ENCODE data around the gene ILF2. TPM values are rescaled to one million over a fixed set of nuclear protein-coding genes. Genes with fewer than 3 reads are reported as not detected.
A peak's percentile ranks its signal among the peaks of the same experiment; 100 is the strongest.

Gene ILF2
- total RNA-seq, 1 donor from 2014 or later = 157 TPM

GRCh38 chr1:153663211-153663610 lies 7.6 kb downstream of the ILF2 start:
- no peaks in the 10 kb centered on the region for H3K9me3 Mint-ChIP-seq (ENCODE audit: unreplicated experiment)
- no peaks in the 10 kb centered on the region for H3K27me3 Mint-ChIP-seq (ENCODE audit: unreplicated experiment)
- H3K4me3 Mint-ChIP-seq (ENCODE audit: unreplicated experiment) = no peak overlapping the region
- no peak for DNase-seq (ENCODE audit: extremely low spot score, unreplicated experiment)
- TF ChIP-seq, protein P1, sequence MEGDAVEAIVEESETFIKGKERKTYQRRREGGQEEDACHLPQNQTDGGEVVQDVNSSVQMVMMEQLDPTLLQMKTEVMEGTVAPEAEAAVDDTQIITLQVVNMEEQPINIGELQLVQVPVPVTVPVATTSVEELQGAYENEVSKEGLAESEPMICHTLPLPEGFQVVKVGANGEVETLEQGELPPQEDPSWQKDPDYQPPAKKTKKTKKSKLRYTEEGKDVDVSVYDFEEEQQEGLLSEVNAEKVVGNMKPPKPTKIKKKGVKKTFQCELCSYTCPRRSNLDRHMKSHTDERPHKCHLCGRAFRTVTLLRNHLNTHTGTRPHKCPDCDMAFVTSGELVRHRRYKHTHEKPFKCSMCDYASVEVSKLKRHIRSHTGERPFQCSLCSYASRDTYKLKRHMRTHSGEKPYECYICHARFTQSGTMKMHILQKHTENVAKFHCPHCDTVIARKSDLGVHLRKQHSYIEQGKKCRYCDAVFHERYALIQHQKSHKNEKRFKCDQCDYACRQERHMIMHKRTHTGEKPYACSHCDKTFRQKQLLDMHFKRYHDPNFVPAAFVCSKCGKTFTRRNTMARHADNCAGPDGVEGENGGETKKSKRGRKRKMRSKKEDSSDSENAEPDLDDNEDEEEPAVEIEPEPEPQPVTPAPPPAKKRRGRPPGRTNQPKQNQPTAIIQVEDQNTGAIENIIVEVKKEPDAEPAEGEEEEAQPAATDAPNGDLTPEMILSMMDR (IDR thresholded peaks at IDR 0.05) = no peak
- H3K27ac Mint-ChIP-seq (ENCODE audit: unreplicated experiment) = no peak overlapping the region
- H3K36me3 Mint-ChIP-seq (ENCODE audit: unreplicated experiment) = peaks cover 53% of the 10 kb centered on the region
- H3K4me1 Mint-ChIP-seq (ENCODE audit: unreplicated experiment) = peaks cover 14% of the 10 kb centered on the region

GRCh38 chr1:153662269-153662668 lies 8.5 kb downstream of the ILF2 start:
- Mint-ChIP-seq H3K4me3 (ENCODE audit: unreplicated experiment) (no peak overlapping the region), H3K27me3 (ENCODE audit: unreplicated experiment) (no peaks in the 10 kb centered on the region), H3K27ac (ENCODE audit: unreplicated experiment) (no peak overlapping the region), H3K36me3 (ENCODE audit: unreplicated experiment) (peaks cover 44% of the 10 kb centered on the region), H3K9me3 (ENCODE audit: unreplicated experiment) (no peaks in the 10 kb centered on the region), H3K4me1 (ENCODE audit: unreplicated experiment) (peaks cover 14% of the 10 kb centered on the region)
- no peak for DNase-seq (ENCODE audit: extremely low spot score, unreplicated experiment)
- TF ChIP-seq, protein P1 (IDR thresholded peaks at IDR 0.05) = no peak

DNA sequence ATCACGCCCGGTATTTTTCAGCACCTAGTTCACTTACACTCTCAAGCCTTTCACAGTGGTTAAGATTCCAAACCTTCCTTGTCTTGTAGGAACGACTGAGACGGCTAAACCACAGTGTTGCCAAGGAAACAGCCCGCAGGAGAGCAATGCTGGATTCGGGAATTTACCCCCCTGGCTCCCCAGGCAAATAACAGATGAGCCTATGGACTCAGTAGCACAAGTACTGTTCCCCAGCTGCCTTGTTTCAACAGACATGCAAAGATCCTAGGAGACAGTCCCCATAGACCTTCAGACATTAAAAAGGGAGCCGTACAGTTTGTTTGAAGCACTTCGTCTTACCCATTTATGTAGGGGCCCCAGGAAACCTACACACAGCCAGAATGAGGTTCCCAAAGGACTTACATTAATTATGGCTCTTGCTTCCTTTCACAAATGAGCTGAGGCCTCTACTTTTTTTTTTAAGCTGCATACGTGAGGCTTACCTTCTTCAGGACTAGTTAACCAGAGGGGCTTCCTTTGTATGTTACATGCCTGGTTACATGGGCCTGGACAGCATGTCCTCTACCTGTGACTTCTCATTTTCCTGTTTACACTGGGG lies 9.6 kb downstream of the ILF2 start:
- H3K27ac Mint-ChIP-seq (ENCODE audit: unreplicated experiment) = peak overlapping the region; percentile 56
- H3K9me3 Mint-ChIP-seq (ENCODE audit: unreplicated experiment) = no peaks in the 10 kb centered on the region

GRCh38 chr1:153659656-153660055 lies 11.1 kb downstream of the ILF2 start:
- no peaks in the 10 kb centered on the region for H3K27me3 Mint-ChIP-seq (ENCODE audit: unreplicated experiment)

More for the DNA sequence above, 9.6 kb downstream of the ILF2 start:
- H3K36me3 Mint-ChIP-seq (ENCODE audit: unreplicated experiment) = peaks cover 39% of the 10 kb centered on the region
- peaks cover 14% of the 10 kb centered on the region for H3K4me1 Mint-ChIP-seq (ENCODE audit: unreplicated experiment)
- H3K4me3 Mint-ChIP-seq (ENCODE audit: unreplicated experiment) = no peak overlapping the region
- TF ChIP-seq, protein P1 (IDR thresholded peaks at IDR 0.05) = no peak
- H3K27me3 Mint-ChIP-seq (ENCODE audit: unreplicated experiment) = no peaks in the 10 kb centered on the region
- no peak for DNase-seq (ENCODE audit: extremely low spot score, unreplicated experiment)

GRCh38 chr1:153659175-153659534 lies 11.6 kb downstream of the ILF2 start:
- Mint-ChIP-seq H3K36me3 (ENCODE audit: unreplicated experiment) (peaks cover 22% of the 10 kb centered on the region), H3K27me3 (ENCODE audit: unreplicated experiment) (no peaks in the 10 kb centered on the region), H3K27ac (ENCODE audit: unreplicated experiment) (peak overlapping the region; percentile 90), H3K4me1 (ENCODE audit: unreplicated experiment) (peaks cover 14% of the 10 kb centered on the region), H3K4me3 (ENCODE audit: unreplicated experiment) (peak overlapping the region; percentile 97), H3K9me3 (ENCODE audit: unreplicated experiment) (no peaks in the 10 kb centered on the region)
- no peak for DNase-seq (ENCODE audit: extremely low spot score, unreplicated experiment)
- TF ChIP-seq, protein P1 (IDR thresholded peaks at IDR 0.05) = no peak

More at GRCh38 chr1:153659656-153660055, 11.1 kb downstream of the ILF2 start:
- H3K9me3 Mint-ChIP-seq (ENCODE audit: unreplicated experiment) = no peaks in the 10 kb centered on the region
- DNase-seq (ENCODE audit: extremely low spot score, unreplicated experiment) = no peak
- H3K27ac Mint-ChIP-seq (ENCODE audit: unreplicated experiment) = peak overlapping the region; percentile 90
- peaks cover 14% of the 10 kb centered on the region for H3K4me1 Mint-ChIP-seq (ENCODE audit: unreplicated experiment)
- H3K4me3 Mint-ChIP-seq (ENCODE audit: unreplicated experiment) = peak overlapping the region; percentile 97
- H3K36me3 Mint-ChIP-seq (ENCODE audit: unreplicated experiment) = peaks cover 25% of the 10 kb centered on the region
- TF ChIP-seq, protein P1 (IDR thresholded peaks at IDR 0.05) = no peak
